HTR-8/SVneo (cell line): Measurements from ENCODE around the gene EPAS1.

Source experiments
- DNase-seq: peaks from one replicate; pipeline ENCODE4 v3.0.0; 2011; ENCODE audit warnings: low spot score, mixed read lengths; ENCODE audit not compliant: insufficient read length
- FAIRE-seq: peaks from 2 replicates; lab custom pipeline; 2011; peaks lifted over from hg19 to GRCh38; lab: Jason Lieb, UNC

EPAS1 gene

DNA sequence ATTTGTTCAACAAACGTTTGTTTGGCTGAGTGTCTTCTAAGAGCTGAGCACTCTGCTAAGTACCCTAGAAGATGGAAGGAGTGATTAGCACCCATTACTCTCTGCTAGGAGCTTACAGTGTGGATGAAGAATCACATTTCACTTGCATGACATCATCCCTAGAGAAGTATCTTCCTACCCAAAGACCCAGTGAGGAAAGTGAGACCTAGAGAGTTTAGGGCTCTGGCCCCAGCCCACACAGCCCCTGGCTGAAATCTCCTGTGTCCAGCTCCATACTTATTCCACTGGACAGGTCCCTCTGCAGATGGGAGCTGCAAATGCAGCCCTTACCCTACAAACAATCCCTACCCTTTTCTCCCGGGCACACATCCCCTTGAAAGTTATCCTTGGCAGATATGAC is 26.8 kb upstream of the EPAS1 start:
- peak; percentile 45 for DNase-seq
- no peak for FAIRE-seq

DNA sequence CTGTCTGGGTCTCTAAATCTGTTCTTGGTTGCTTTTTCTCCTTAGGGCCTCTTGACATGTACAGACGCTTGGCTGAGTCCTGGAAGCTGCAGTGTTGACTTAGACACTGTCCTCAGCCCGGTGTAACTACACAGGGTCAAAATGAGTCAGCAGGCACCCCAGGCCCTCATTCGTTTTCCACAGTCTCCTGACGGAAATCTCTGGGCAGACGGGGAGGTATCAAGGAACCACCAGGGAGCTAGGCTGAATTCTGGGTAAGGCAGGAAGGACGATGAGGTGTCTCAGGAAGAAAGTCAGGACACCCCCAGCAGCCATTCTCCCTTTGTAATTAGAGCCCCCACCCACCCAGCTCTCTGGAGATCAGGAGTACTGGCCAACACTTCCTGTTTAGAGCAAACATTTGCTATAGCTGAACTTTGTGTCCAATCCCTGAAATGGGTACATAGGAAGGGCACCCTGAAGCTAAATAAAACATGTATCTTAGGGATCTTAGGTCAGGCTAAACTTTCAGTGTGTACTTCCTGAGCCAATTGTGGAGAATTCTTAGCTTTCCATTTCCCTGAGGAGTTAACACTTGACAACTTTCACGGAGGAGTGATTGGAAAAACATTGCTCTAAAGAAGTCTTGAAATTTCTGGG is 23.9 kb upstream of the EPAS1 start:
- FAIRE-seq (no peak), DNase-seq (no peak)

DNA sequence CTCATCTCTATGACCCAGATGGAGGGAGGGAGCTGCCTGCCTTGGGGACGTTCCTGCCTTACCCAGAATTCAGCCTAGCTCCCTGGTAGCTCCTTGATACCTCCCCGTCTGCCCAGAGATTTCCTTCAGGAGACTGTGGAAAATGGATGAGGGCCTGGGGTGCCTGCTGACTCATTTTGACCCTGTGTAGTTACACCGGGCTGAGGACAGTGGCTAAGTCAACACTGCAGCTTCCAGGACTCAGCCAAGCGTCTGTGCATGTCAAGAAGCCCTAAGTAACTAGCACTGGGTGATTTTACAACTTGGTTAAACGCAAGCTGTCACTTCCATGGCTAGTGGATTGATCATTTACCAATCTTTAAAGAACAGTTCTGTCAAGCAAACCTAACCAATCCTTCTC is 23.3 kb upstream of the EPAS1 start:
- no peak for FAIRE-seq
- DNase-seq: no peak

DNA sequence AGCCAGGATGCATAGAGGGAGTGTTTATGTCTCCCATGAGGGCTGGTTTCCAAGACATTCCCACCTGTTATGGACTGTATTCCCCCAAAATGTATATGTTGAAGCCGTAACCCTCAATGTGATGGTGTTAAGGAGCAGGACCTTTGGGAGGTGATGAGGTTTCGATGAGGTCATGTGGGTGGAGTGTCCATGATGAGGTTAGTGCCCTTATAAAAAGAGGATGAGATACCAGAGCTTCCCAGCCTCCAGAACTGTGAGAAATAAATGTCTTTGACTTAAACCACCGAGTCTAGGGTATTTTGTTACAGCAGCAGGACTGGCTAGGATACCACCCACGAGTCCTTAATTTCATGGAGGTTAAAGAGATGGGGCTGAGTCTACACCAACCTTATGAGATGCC is 22.6 kb upstream of the EPAS1 start:
- DNase-seq (no peak), FAIRE-seq (no peak)

DNA sequence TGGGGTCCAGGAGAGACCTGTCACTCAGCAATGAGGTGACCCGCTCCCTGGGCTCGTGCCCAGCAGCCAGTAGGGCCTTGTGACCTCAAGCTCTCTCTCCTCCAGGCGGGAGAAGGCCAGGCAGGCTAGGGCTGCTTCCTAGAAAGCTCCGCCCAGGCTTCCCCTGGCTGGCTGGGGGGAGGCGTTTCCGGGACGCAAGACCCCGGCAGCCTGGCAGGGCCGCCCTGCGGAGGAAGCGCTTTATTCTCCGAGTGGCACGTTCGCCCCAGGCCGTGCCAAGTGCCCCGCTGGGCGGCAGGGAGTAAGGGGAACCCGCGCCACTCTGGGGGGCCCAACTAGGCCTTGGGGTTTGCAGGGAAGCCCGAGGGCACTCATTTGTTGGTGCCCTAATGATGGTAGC is 21.2 kb upstream of the EPAS1 start:
- no peak for DNase-seq
- FAIRE-seq: no peak

DNA sequence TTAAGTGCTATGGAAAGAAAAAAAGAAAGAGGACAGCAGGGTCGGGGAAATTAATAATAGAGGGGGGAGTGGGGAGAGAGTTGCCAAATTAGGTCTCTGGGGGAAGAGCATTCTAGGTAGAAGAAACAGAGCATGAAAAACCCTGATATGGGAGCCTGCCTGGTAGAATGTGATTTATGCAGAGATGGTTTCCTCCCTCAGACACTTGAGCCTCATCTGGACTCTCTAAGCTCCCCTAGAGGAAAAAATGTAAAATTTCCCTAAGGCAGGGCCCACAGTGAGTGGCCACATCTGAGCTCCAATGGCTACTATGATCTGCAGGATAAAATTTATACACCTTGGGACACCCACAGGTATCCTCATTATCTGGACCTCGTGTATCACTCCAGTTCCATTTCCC is 20.6 kb upstream of the EPAS1 start:
- FAIRE-seq (no peak), DNase-seq (peak; percentile 51)

DNA sequence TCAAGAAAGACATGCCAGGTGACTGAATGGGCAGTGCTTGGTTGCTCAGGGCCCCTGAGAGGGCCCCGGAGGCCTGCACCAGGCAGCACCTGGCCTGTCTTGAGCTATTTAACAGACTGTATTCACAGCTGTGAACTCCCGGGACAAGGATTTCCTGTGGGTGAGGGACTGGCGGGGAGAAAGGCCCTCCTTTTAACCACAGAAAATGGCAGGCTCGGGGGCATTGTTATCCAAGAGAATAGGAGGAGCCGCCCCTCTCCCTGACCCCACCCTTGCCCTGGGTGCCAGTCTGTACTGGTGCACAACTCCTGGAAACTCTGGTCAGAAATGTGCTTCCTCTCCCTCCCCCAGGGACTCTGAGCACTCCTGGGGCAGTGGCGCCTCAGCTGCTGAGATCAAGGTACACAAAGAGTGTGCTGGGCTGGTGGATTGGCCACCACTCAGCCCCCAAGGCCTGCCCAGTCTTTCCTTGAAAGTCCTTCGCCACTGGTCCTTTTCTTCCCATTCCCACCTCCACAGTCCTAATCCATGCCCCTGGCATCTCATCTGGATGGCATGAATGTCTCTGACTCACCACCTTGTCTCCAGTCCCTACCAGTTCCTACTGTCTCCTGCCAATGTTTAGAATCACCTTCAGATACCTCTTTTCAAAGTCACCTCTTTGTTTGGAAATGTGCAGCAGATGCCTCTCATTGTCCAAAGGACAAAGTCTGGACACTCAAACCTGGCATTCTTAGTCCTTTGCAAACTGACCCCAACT is 19.6 kb upstream of the EPAS1 start:
- no peak for DNase-seq
- FAIRE-seq: no peak

DNA sequence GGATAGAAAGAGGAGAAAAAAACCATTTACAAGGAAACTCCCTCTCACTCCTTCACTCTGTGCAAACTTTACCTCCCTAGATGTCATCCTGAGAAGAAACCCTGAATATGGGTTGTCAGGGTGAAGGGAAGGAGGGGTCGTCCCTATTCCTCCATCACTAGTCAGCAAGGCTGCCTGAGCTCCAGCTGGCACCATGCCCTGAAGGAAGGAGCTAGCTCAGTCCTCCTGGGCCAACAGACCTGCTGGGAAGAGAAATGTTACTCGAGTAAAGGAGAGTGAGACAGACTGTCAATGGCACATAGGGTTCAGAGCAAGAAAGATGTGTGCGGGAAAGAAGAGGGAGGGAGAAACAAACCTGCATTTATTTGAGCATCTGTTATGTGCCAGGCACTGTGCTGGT is 18.3 kb upstream of the EPAS1 start:
- DNase-seq (no peak), FAIRE-seq (no peak)

DNA sequence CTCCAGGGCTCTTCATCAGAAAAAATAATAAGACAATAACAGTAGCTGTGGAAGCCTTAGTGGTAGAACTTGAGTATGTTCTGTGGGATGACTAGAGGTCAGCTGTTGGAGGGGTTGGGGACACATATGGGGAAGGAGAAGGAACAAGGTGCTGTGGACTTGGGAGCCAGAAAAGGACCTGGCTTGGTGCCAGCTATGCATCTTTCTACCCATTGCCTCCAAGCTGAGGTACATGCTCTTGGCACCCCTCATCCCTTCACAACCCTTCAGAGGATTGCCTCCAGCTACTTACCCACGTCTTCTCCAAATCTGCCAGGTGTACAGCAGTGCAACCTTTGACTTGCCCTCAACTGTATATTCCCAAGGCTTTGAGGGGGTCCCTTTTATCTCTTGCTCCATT is 15.3 kb upstream of the EPAS1 start:
- DNase-seq (no peak), FAIRE-seq (no peak)

DNA sequence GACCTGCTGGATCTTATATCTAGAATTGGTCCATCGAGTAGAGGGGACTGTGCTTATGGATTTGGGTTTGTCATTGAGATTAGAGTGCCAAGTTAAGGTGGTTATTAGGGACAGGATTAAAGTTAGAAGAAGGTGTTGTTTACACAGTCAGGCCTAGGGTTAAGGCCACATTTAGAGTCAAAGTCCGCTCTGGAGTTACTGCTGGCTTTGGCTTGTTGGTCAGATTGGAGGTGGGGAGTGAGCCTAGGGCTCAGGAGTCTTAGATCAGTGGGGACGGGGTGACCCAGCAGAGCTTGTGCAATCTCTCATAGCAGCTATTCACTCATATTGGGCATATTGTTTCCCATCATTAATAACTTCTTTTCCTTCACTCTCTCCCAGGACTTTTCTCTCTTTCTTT is 13.5 kb upstream of the EPAS1 start:
- no peak for DNase-seq
- no peak for FAIRE-seq

DNA sequence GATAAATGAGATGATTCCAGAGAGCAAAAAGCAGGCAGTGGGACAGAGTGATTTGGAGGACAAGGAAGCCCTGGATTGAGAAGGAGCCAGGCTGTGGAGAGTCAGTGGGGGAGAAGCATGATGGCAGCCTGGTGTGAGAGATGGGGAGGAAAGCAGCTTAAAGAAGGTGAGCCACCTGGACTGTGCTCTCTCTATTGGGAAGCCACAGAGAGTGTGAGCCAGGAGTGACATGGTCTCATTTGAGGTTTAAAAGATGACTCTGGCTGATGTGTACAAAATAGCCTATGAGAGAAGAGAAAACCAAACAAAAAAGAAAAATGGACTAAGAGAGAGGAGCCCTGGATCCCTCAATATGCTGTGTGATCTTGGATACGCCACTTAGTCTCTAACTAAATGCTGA is 12.9 kb upstream of the EPAS1 start:
- no peak for DNase-seq
- FAIRE-seq: no peak

DNA sequence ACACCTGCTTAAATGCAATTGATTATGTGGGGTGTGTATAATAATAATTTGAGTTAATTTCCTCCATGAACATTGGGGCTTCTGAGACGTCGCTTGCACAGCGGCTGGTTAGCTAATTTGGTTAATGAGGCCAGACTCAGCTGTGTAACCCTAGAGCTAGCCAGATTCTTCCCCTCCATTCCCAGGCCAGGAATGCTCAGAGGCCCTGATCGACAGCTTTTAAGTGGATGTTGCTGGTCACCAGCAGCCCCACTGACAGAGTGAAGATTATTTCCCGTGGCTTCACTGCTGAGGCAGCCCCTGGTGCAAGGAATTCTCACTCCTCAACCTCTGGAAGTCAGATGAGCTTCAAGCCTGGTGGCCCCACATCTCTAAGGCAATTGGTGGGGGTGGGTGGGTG is 12.4 kb upstream of the EPAS1 start:
- FAIRE-seq (no peak), DNase-seq (no peak)

DNA sequence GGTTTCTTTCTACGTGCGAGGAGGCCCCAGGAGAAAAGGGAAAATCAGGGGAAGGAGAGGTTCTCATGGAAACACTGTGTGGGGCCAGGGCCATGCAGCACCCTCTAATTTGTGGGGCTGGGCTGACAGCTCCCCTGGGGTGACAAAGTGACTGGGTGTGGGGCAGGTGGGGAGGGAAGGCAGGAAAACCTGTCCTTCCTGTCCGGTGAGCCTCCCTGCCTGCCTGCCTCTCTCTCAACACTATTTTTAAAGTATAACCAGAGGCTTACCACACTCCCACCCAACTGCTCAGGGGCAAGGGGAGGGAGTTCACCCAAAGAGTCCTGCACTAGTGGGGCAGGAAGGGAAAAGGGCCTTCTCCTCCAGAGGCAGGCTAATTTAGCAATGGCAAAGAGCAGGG is 10.5 kb upstream of the EPAS1 start:
- DNase-seq (no peak), FAIRE-seq (no peak)

DNA sequence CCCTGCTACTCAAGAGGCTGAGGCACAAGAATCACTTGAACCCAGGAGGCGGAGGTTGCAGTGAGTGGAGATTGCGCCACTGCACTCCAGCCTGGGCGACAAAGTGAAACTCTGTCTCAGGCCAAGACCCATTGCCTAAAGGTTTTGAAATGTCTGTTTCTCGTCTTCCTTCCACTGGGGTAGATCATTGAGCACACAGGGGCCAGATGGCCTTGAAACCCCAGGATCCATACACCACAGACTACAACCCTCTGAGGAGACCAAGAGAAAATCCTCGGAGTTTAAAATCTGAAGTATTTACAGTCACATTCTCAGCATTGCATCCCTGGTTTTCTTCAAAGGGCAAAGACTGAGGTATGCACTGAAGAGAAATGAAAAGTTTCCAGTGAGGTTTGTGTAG is 7.1 kb upstream of the EPAS1 start:
- FAIRE-seq: no peak

DNA sequence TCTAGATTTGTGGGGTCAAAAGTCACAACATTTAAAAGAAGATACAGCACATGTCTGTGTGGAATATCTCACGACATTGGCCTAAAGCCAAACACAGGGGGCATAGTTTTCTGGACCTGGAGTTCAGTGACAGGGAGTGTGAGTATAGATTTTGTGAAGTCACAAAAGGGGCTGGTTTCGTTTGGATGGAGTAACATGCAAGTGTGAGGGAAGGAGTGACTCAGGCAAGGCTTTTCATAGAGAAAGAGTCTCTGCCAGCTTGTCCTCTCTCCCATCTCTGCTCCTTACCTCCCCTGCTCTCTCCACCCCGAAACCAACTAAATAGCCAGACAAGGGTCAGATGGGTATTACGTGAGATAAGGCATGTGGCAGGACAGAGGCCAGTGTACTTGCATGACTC is 3.7 kb upstream of the EPAS1 start:
- DNase-seq: no peak
- FAIRE-seq: no peak

More for the DNA sequence above, 7.1 kb upstream of the EPAS1 start:
- no peak for DNase-seq

DNA sequence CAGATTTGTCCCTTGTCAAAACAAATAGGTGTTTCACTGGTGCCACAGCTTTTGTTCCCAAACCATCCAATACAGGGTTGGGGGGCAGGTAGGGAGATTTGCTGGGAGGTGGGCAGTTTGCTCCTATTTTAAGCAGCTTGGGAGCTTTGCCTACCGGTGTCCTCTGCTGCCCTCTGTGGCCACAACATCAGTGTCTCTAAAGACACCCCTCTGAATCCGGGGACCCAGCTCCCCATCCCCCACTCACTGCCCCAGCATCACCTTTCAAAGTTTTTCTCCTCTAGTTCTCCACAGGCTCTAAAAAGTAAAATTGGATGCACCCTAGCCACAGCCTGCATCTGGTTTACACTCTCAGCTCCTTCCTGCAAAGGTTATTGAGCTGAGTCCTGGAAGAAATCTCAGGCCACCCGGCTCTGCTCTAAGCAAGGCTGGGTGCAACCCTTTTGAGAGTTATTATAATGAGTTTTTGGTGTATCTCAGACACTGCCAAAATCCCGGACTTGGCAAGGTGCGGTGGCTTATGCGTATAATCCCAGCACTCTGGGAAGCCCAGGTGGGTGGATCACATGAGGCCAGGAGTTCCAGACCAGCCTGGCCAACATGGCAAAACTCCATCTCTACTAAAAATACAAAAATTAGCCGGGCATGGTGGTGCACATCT is 2.9 kb upstream of the EPAS1 start:
- no peak for DNase-seq
- no peak for FAIRE-seq

DNA sequence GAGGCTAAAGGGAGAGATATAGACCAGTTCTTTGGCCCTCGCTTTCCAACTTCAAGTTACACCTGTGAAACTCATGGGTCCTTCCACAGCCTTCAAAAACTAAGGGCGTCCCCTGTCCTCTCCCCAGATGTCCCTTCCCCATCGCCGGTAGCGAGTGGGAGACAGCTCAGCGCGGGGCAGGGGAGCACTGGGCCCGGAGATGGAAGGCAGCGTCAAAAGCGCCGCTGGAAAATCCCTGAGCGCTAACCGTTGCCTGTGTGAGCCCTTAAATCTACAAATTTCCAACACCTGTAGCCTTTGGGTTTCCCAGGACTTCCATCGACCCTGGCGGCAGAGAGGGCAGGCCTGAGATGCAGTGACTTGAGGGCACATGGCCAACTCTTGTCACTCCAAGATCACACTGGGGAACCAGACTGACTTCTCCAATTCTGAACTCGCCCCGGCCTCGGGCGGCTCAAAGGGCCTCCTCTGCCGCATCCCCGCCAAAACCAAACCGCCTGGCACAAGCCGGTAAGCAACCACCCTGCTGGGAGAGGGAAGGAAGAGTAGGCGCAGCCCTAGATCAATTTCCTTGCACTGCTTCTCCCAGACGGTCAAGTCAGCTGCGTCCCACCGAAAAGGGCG is 879 bp upstream of the EPAS1 start:
- FAIRE-seq (no peak), DNase-seq (no peak)

DNA sequence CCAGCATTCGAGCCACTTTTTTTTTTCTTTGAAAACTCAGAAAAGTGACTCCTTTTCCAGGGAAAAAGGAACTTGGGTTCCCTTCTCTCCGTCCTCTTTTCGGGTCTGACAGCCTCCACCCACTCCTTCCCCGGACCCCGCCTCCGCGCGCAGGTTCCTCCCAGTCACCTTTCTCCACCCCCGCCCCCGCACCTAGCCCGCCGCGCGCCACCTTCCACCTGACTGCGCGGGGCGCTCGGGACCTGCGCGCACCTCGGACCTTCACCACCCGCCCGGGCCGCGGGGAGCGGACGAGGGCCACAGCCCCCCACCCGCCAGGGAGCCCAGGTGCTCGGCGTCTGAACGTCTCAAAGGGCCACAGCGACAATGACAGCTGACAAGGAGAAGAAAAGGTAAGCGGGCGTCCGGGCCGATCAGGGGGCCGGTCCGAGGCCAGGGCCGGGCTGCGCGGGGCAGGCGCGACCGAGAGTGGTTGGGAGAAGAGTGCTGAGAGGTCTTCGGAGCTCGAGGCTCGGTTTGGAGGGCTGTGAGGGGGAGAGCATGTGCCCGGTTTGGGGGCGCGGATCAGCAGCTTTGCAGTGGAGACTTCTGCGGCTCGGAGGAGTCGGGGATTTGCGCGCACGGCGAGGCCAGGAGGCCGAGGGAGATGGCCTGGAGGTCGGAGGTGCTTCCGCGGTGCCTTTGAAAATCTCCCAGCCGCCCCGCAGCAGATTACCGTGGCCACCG is 502 bp downstream of the EPAS1 start:
- FAIRE-seq: no peak
- no peak for DNase-seq

DNA sequence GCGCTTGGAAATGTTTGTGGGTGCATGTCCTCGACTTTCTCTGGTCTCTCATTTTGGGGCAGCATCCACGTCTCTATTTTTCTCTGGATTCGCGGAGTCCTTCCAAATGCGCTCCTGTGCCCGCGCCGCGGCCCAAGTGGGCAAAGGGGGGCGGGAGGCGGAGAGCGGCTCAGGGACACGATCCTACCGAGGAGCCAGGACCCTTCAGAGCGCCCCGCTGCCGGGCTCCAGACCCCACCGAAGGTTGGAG is 990 bp downstream of the EPAS1 start:
- FAIRE-seq: no peak
- DNase-seq: no peak

DNA sequence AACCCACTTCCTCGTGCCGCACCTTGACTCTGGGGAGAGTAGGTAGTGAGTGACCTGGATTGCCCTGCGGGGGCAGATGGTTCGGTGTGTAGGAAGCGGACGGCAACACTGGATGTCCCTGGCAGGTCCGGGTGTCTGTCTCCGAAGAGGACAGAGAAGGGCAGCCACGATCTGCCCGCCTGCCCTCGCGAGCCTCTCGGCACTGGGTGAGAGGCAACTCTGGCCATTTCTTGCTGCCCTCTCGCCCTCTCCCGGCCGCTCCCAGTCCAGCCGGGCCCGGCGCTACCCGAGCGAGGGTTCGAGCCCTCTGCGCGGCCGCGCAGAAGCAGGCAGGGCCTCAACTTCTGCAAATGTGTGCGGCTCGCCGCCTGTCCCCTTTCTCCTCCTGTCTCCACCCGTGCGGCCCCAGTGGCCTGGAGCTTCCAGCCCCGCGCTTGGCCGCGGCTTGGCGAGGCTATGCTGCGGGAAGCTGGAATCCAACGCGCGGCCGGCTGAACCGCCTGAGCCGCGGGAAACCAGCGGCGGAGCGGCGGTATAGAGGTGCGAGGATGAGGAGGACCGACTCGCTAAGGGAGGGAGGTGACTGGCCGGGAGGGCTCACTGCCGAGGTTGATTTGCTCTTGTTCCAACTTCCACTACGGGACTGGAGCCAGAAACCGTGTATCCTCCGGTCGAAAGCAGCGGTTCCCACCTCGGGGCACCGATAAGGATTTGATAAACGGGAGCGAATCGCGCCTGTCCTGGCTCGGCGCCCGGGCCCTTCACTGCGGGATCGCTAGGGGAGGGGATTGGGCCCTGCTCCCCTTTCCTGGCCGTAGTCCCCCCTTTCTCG is 1.5 kb downstream of the EPAS1 start:
- FAIRE-seq: peak; percentile 52
- DNase-seq: no peak
